K562 (cell line): Measurements from ENCODE around the gene ATP5F1A. TPM values are rescaled to one million over a fixed set of nuclear protein-coding genes. Genes with fewer than 3 reads are reported as not detected.

Experiments used
- ARID2 ChIP-seq: fragments of 450-650 bp; IDR thresholded peaks from 2 replicates; pipeline ENCODE4 v1.6.1; 2017; ENCODE audit warnings: antibody characterized with exemption, mild to moderate bottlenecking
- DEAF1 ChIP-seq: fragments of 450-650 bp; formaldehyde crosslinking; IDR thresholded peaks from 2 replicates; pipeline ENCODE4 v1.4.0; 2020; ENCODE audit warnings: mild to moderate bottlenecking, moderate library complexity
- POLR2A ChIP-seq: fragments of 450-650 bp; conservative IDR thresholded peaks from 2 replicates; pipeline ENCODE4 v1.6.1; 2016
- POLR2H ChIP-seq: IDR thresholded peaks from 2 replicates; pipeline ENCODE4 v1.6.1; 2016; ENCODE audit warnings: missing genetic modification characterization, low read depth, mild to moderate bottlenecking, control low read depth, missing compliant biosample characterization, moderate library complexity
- RBM39 ChIP-seq: fragments of 200-400 bp; formaldehyde crosslinking; optimal IDR thresholded peaks from 2 replicates; pipeline ENCODE3; 2018; ENCODE audit warnings: low read depth, low read length
- SIX5 ChIP-seq, 2 experiments: IDR thresholded peaks; 2 replicates each; pipeline ENCODE4 v1.6.1; 2011; ENCODE audit warnings: low read length in 2 of 2, borderline replicate concordance in 1 of 2, low read depth in 1 of 2, mild to moderate bottlenecking in 1 of 2, moderate library complexity in 1 of 2; ENCODE audit not compliant: insufficient read depth in 1 of 2
- TEAD1 ChIP-seq, 2 experiments: fragments of 450-650 bp in 1 of 2; sonication (generic) in 1 of 2; formaldehyde crosslinking; IDR thresholded peaks; 2 replicates each; pipeline versions ENCODE4 v1.4.0 to v1.8.0; 2020 to 2022; ENCODE audit warnings: mild to moderate bottlenecking in 2 of 2, missing genetic modification reagents in 1 of 2
- ZNF407 ChIP-seq: fragments of 450-650 bp; IDR thresholded peaks from 2 replicates; pipeline ENCODE4 v1.6.1; 2016; ENCODE audit warnings: low read depth
- ZNF699 ChIP-seq: fragments of 250-450 bp; sonication (Bioruptor Pico); IDR thresholded peaks from 2 replicates; pipeline ENCODE4 v1.8.0; 2021; ENCODE audit warnings: mild to moderate bottlenecking, moderate library complexity; ENCODE audit not compliant: insufficient replicate concordance
- ZSCAN29 ChIP-seq: fragments of 450-650 bp; IDR thresholded peaks from 2 replicates; pipeline ENCODE4 v1.6.1; 2017
- polyA plus RNA-seq, 8 experiments: library from polyadenylated mRNA; depleted of rRNA in 4 of 8; stranded (reverse) in 5 of 8; unstranded in 3 of 8; fragments of >200 nt; fragmentation: Nextera tagmentation in 2 of 8; fragmentation: Illumina TruSeq in 1 of 8; extraction: Ambion mirVana in 2 of 8; extraction: Trizol in 1 of 8; gene quantifications; 2 replicates each; pipeline versions ENCODE4 v1.2.1 to v1.2.3, GENCODE V29; 2011 to 2014; ENCODE audit warnings: inconsistent platforms in 1 of 8, missing spikeins in 1 of 8
- total RNA-seq, 7 experiments: library from RNA; depleted of rRNA in 6 of 7; stranded (reverse); fragments of >200 nt in 6 of 7; fragmentation: Illumina TruSeq in 2 of 7; extraction: Trizol in 2 of 7; gene quantifications; 2 replicates each; pipeline versions ENCODE4 v1.2.1 to v1.2.3, GENCODE V29; 2011 to 2021; ENCODE audit warnings: low replicate concordance in 1 of 7
- TF ChIP-seq, protein P1 (sequence below), 2 experiments: fragments of 450-650 bp; IDR thresholded peaks; 2 replicates each; pipeline ENCODE4 v1.6.1; 2016
- TF ChIP-seq, protein P2 (sequence below): fragments of 150-350 bp; conservative IDR thresholded peaks from 2 replicates; pipeline ENCODE4 v1.6.1; 2014; ENCODE audit warnings: low read length

ATP5F1A gene
- total and polyA plus RNA-seq, 9 of the 15 experiments (the other 6 are each of a cell fraction or from before 2014, with no cell fraction given): 377 to 762 (median 490) TPM

- TF ChIP-seq, protein P1, sequence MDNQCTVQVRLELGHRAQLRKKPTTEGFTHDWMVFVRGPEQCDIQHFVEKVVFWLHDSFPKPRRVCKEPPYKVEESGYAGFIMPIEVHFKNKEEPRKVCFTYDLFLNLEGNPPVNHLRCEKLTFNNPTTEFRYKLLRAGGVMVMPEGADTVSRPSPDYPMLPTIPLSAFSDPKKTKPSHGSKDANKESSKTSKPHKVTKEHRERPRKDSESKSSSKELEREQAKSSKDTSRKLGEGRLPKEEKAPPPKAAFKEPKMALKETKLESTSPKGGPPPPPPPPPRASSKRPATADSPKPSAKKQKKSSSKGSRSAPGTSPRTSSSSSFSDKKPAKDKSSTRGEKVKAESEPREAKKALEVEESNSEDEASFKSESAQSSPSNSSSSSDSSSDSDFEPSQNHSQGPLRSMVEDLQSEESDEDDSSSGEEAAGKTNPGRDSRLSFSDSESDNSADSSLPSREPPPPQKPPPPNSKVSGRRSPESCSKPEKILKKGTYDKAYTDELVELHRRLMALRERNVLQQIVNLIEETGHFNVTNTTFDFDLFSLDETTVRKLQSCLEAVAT (IDR thresholded peaks at IDR 0.05): no peak
- peak; percentile 48 for TF ChIP-seq POLR2H (tag)
- no peak for TF ChIP-seq ARID2
- no peak for TF ChIP-seq TEAD1 (CRISPR knock-in tag; IDR thresholded peaks at IDR 0.05)
- no peak for TF ChIP-seq DEAF1 (CRISPR knock-in tag)
- no peak for TF ChIP-seq ZSCAN29
- no peak for TF ChIP-seq RBM39
- TF ChIP-seq, protein P2, sequence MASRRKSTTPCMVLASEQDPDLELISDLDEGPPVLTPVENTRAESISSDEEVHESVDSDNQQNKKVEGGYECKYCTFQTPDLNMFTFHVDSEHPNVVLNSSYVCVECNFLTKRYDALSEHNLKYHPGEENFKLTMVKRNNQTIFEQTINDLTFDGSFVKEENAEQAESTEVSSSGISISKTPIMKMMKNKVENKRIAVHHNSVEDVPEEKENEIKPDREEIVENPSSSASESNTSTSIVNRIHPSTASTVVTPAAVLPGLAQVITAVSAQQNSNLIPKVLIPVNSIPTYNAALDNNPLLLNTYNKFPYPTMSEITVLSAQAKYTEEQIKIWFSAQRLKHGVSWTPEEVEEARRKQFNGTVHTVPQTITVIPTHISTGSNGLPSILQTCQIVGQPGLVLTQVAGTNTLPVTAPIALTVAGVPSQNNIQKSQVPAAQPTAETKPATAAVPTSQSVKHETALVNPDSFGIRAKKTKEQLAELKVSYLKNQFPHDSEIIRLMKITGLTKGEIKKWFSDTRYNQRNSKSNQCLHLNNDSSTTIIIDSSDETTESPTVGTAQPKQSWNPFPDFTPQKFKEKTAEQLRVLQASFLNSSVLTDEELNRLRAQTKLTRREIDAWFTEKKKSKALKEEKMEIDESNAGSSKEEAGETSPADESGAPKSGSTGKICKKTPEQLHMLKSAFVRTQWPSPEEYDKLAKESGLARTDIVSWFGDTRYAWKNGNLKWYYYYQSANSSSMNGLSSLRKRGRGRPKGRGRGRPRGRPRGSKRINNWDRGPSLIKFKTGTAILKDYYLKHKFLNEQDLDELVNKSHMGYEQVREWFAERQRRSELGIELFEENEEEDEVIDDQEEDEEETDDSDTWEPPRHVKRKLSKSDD: no peak
- peak; percentile 85 for TF ChIP-seq POLR2A
- peak; percentile 54 to 56; a peak in 3 of 4 replicates for TF ChIP-seq SIX5 (IDR thresholded peaks at IDR 0.05; ENCODE audit: borderline replicate concordance in 1 of 2, insufficient read depth in 1 of 2, low read depth in 1 of 2, low read length in 2 of 2)
- TF ChIP-seq ZNF407: no peak
- no peak for TF ChIP-seq ZNF699 (CRISPR knock-in tag)
Observed at GRCh38 chr18:46104128-46104911, 6.2 kb upstream of the ATP5F1A start, which contains the start of gene HAUS1 (continued).
